Neural progenitor cell (in vitro differentiated cells): Measurements from ENCODE around the gene LUZP2. TPM values are rescaled to one million over a fixed set of nuclear protein-coding genes. Genes with fewer than 3 reads are reported as not detected.

Source experiments
- DNase-seq: peaks from one replicate; pipeline ENCODE4 v3.0.0-alpha.2; 2016; ENCODE audit warnings: low spot score
- H2AFZ ChIP-seq: fragments of 200-600 bp; sonication (generic); replicated peaks from 2 replicates; pipeline ENCODE4 v1.6.1; 2016; ENCODE audit warnings: antibody characterized with exemption
- H3F3A ChIP-seq: fragments of 200-600 bp; sonication (generic); 2 replicates; pipeline ENCODE4 v1.6.1; 2016; ENCODE audit warnings: antibody characterized with exemption, low read depth
- H3K27ac ChIP-seq: fragments of 200-600 bp; sonication (generic); 2 replicates; pipeline ENCODE4 v1.5.1; 2016; ENCODE audit warnings: mild to moderate bottlenecking
- H3K27me3 ChIP-seq: fragments of 200-600 bp; sonication (generic); 2 replicates; pipeline ENCODE4 v1.6.1; 2016; ENCODE audit warnings: mild to moderate bottlenecking, moderate library complexity
- H3K36me3 ChIP-seq: fragments of 200-600 bp; sonication (generic); 2 replicates; pipeline ENCODE4 v1.5.1; 2016
- H3K4me1 ChIP-seq: fragments of 200-600 bp; sonication (generic); 2 replicates; pipeline ENCODE4 v1.6.1; 2016; ENCODE audit warnings: mixed run types
- H3K4me2 ChIP-seq: fragments of 200-600 bp; sonication (generic); 2 replicates; pipeline ENCODE4 v1.6.1; 2016
- H3K4me3 ChIP-seq: fragments of 200-600 bp; sonication (generic); 2 replicates; pipeline ENCODE4 v1.5.1; 2016
- H3K79me2 ChIP-seq: fragments of 200-600 bp; sonication (generic); 2 replicates; pipeline ENCODE4 v1.6.1; 2016; ENCODE audit warnings: low read depth
- H3K9ac ChIP-seq: fragments of 200-600 bp; sonication (generic); 2 replicates; pipeline ENCODE4 v1.6.1; 2016
- H3K9me3 ChIP-seq: fragments of 200-600 bp; sonication (generic); 2 replicates; pipeline ENCODE4 v1.5.1; 2016; ENCODE audit warnings: low read depth
- H4K20me1 ChIP-seq: fragments of 200-600 bp; sonication (generic); 2 replicates; pipeline ENCODE4 v1.6.1; 2016; ENCODE audit warnings: low read depth
- H3K27ac Mint-ChIP-seq: 3 replicates; pipeline ENCODE4 v1.8.0; 2021; ENCODE audit warnings: mixed read lengths
- H3K27me3 Mint-ChIP-seq: 2 replicates; pipeline ENCODE4 v1.8.0; 2022; ENCODE audit warnings: low read depth, mild to moderate bottlenecking, inconsistent platforms, moderate library complexity, mixed read lengths; ENCODE audit not compliant: insufficient read depth
- H3K36me3 Mint-ChIP-seq: 3 replicates; pipeline ENCODE4 v1.8.0; 2021; ENCODE audit warnings: mixed read lengths
- H3K4me1 Mint-ChIP-seq: 3 replicates; pipeline ENCODE4 v1.8.0; 2021; ENCODE audit warnings: mixed read lengths
- H3K4me3 Mint-ChIP-seq: 3 replicates; pipeline ENCODE4 v1.8.0; 2021; ENCODE audit warnings: mild to moderate bottlenecking, moderate library complexity, mixed read lengths
- H3K9me3 Mint-ChIP-seq: 3 replicates; pipeline ENCODE4 v1.8.0; 2020; ENCODE audit warnings: mixed read lengths
- EZH2 ChIP-seq: fragments of 200-600 bp; sonication (generic); IDR thresholded peaks from 2 replicates; pipeline ENCODE4 v1.6.1; 2017; ENCODE audit warnings: antibody characterized with exemption, mild to moderate bottlenecking, moderate library complexity
- small RNA-seq: library from RNA; depleted of rRNA; stranded (forward); fragments of <200 nt; gene quantifications from one replicate; pipeline ENCODE3, GENCODE V24; 2015
- total RNA-seq: library from RNA; depleted of rRNA; stranded (reverse); fragments of >200 nt; gene quantifications from 2 replicates; pipeline ENCODE4 v1.2.3, GENCODE V29; 2015; ENCODE audit warnings: low replicate concordance

LUZP2 gene
- total RNA-seq, 1 donor from 2014 or later = 2.5 TPM

DNA sequence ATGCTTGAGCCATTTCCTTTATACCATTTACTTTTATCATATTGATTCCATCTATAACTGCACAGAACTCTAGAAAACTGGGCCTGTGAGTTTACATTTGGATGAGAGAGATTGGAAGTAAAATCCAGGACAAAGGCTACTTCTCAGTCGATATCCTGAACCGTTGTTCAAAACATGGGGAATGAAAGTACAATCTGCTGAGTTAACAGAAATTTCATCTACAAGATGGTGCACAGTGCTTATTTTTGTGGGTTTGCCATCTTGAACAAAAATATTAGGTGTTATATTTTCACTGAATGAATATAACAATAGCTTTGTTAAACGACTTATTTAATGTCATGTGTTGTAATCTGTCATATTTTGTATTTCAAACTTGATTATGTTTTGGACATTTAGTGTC lies 622.6 kb downstream of the LUZP2 start:
- Histone ChIP-seq H3K27ac (no peak overlapping the region), H4K20me1 (no peaks in the 10 kb centered on the region), H3K4me1 (peaks cover 7% of the 10 kb centered on the region), H3K4me2 (no peak overlapping the region), H3K36me3 (no peaks in the 10 kb centered on the region), H3F3A (no peaks in the 10 kb centered on the region), H3K27me3 (no peaks in the 10 kb centered on the region), H3K4me3 (no peak overlapping the region), H3K79me2 (no peaks in the 10 kb centered on the region), H3K9me3 (no peaks in the 10 kb centered on the region), H3K9ac (no peak overlapping the region), H2AFZ (no peak overlapping the region)
- DNase-seq = no peak
- Mint-ChIP-seq H3K9me3 (no peaks in the 10 kb centered on the region), H3K4me1 (peaks cover 5% of the 10 kb centered on the region), H3K27me3 (no peaks in the 10 kb centered on the region), H3K4me3 (no peak overlapping the region), H3K36me3 (no peaks in the 10 kb centered on the region), H3K27ac (no peak overlapping the region)
- no peak for TF ChIP-seq EZH2

Small RNAs within 50 kb of the gene (small RNA-seq; reads per million reads assigned to genes)
- gene RF00019 = not detected
